HepG2 (cell line): Measurements from ENCODE around the gene NUTF2. TPM values are rescaled to one million over a fixed set of nuclear protein-coding genes. Genes with fewer than 3 reads are reported as not detected.

Experiments used
- DRAP1 ChIP-seq: IDR thresholded peaks from 2 replicates; pipeline ENCODE4 v1.6.1; 2016; ENCODE audit warnings: missing genetic modification reagents, missing compliant biosample characterization
- ERF ChIP-seq: IDR thresholded peaks from 2 replicates; pipeline ENCODE4 v1.6.1; 2018; ENCODE audit warnings: missing biosample characterization, missing genetic modification reagents
- FLYWCH1 ChIP-seq: sonication (generic); formaldehyde crosslinking; IDR thresholded peaks from 2 replicates; pipeline ENCODE4 v1.8.1; 2023; ENCODE audit warnings: mild to moderate bottlenecking, missing genetic modification reagents
- HCFC1 ChIP-seq: fragments of 150-350 bp; IDR thresholded peaks from 2 replicates; pipeline ENCODE4 v1.6.1; 2014; ENCODE audit warnings: low read depth, low read length
- HMG20A ChIP-seq: IDR thresholded peaks from 2 replicates; pipeline ENCODE4 v1.6.1; 2016; ENCODE audit warnings: borderline replicate concordance
- MIER2 ChIP-seq: IDR thresholded peaks from 2 replicates; pipeline ENCODE4 v1.6.1; 2016; ENCODE audit warnings: missing biosample characterization, missing genetic modification reagents
- NPAS2 ChIP-seq: sonication (generic); formaldehyde crosslinking; IDR thresholded peaks from 2 replicates; pipeline ENCODE4 v1.8.0; 2022; ENCODE audit warnings: mild to moderate bottlenecking, missing genetic modification reagents, borderline replicate concordance
- RFX3 ChIP-seq: IDR thresholded peaks from 2 replicates; pipeline ENCODE4 v1.6.1; 2016; ENCODE audit warnings: missing biosample characterization, missing genetic modification reagents
- SMAD1 ChIP-seq: sonication (generic); formaldehyde crosslinking; IDR thresholded peaks from 2 replicates; pipeline ENCODE4 v1.4.0; 2020; ENCODE audit warnings: missing genetic modification reagents, low read depth, mild to moderate bottlenecking, borderline replicate concordance
- SMARCE1 ChIP-seq: fragments of 450-650 bp; IDR thresholded peaks from 2 replicates; pipeline ENCODE4 v1.6.1; 2017; ENCODE audit warnings: borderline replicate concordance
- SNRNP70 ChIP-seq: fragments of 200-400 bp; formaldehyde crosslinking; IDR thresholded peaks from 2 replicates; pipeline ENCODE4 v1.6.1; 2017; ENCODE audit warnings: mild to moderate bottlenecking, low read depth, low read length, moderate library complexity
- SRF ChIP-seq: IDR thresholded peaks from 2 replicates; pipeline ENCODE4 v1.6.1; 2011; ENCODE audit warnings: mild to moderate bottlenecking, low read depth, low read length, moderate library complexity
- SSRP1 ChIP-seq: IDR thresholded peaks from 2 replicates; pipeline ENCODE4 v1.6.1; 2016; ENCODE audit warnings: control low read depth
- ZFP37 ChIP-seq: sonication (generic); formaldehyde crosslinking; IDR thresholded peaks from 2 replicates; pipeline ENCODE4 v1.4.0; 2020; ENCODE audit warnings: missing genetic modification reagents, borderline replicate concordance
- ZNF121 ChIP-seq: sonication (generic); formaldehyde crosslinking; IDR thresholded peaks from 2 replicates; pipeline ENCODE4 v1.5.0; 2020; ENCODE audit warnings: mild to moderate bottlenecking, missing genetic modification reagents
- ZNF205 ChIP-seq: IDR thresholded peaks from 2 replicates; pipeline ENCODE4 v1.6.1; 2018; ENCODE audit warnings: missing biosample characterization, missing genetic modification reagents
- ZNF550 ChIP-seq: sonication (generic); formaldehyde crosslinking; IDR thresholded peaks from 2 replicates; pipeline ENCODE4 v1.4.0; 2020; ENCODE audit warnings: mild to moderate bottlenecking, missing genetic modification reagents, borderline replicate concordance
- ZNF749 ChIP-seq: sonication (generic); formaldehyde crosslinking; IDR thresholded peaks from 2 replicates; pipeline ENCODE4 v1.8.0; 2022; ENCODE audit warnings: mild to moderate bottlenecking, missing genetic modification reagents, moderate library complexity, borderline replicate concordance
- polyA plus RNA-seq, 8 experiments: library from polyadenylated mRNA; depleted of rRNA in 3 of 8; stranded (reverse) in 7 of 8; unstranded in 1 of 8; fragments of >200 nt; fragmentation: Illumina TruSeq in 4 of 8; extraction: Trizol in 4 of 8; gene quantifications; 2 replicates each; pipeline versions ENCODE4 v1.2.1 to v1.2.3, GENCODE V29; 2011 to 2016; ENCODE audit warnings: low read depth in 4 of 8, missing spikeins in 1 of 8, mixed read lengths in 1 of 8; ENCODE audit not compliant: insufficient read depth in 1 of 8
- total RNA-seq, 5 experiments: library from RNA; depleted of rRNA; stranded (reverse); fragments of >200 nt; fragmentation: Illumina TruSeq; extraction: Trizol; gene quantifications; 2 replicates each; pipeline ENCODE4 v1.2.3, GENCODE V29; 2016; ENCODE audit warnings: low read depth in 1 of 5
- TF ChIP-seq, protein P1 (sequence below): sonication (generic); formaldehyde crosslinking; IDR thresholded peaks from 2 replicates; pipeline ENCODE4 v1.4.0; 2020; ENCODE audit warnings: mild to moderate bottlenecking, missing genetic modification reagents
- TF ChIP-seq, protein P2 (sequence below): sonication (generic); formaldehyde crosslinking; IDR thresholded peaks from 2 replicates; pipeline ENCODE4 v1.4.0; 2020; ENCODE audit warnings: missing genetic modification reagents
- TF ChIP-seq, protein P3 (sequence below): sonication (generic); formaldehyde crosslinking; IDR thresholded peaks from 2 replicates; pipeline ENCODE4 v1.4.0; 2020; ENCODE audit warnings: missing genetic modification reagents
- TF ChIP-seq, protein P4 (sequence below): sonication (generic); formaldehyde crosslinking; IDR thresholded peaks from 2 replicates; pipeline ENCODE4 v1.5.0; 2020; ENCODE audit warnings: missing genetic modification reagents
- TF ChIP-seq, protein P5 (sequence below): sonication (generic); formaldehyde crosslinking; IDR thresholded peaks from 2 replicates; pipeline ENCODE4 v1.5.0; 2020; ENCODE audit warnings: missing genetic modification reagents, mild to moderate bottlenecking, borderline replicate concordance

Gene NUTF2
- total and polyA plus RNA-seq, 2 of the 13 experiments (the other 11 are each of a cell fraction or from before 2014, with no cell fraction given): 168 to 214 TPM

- TF ChIP-seq, protein P1, sequence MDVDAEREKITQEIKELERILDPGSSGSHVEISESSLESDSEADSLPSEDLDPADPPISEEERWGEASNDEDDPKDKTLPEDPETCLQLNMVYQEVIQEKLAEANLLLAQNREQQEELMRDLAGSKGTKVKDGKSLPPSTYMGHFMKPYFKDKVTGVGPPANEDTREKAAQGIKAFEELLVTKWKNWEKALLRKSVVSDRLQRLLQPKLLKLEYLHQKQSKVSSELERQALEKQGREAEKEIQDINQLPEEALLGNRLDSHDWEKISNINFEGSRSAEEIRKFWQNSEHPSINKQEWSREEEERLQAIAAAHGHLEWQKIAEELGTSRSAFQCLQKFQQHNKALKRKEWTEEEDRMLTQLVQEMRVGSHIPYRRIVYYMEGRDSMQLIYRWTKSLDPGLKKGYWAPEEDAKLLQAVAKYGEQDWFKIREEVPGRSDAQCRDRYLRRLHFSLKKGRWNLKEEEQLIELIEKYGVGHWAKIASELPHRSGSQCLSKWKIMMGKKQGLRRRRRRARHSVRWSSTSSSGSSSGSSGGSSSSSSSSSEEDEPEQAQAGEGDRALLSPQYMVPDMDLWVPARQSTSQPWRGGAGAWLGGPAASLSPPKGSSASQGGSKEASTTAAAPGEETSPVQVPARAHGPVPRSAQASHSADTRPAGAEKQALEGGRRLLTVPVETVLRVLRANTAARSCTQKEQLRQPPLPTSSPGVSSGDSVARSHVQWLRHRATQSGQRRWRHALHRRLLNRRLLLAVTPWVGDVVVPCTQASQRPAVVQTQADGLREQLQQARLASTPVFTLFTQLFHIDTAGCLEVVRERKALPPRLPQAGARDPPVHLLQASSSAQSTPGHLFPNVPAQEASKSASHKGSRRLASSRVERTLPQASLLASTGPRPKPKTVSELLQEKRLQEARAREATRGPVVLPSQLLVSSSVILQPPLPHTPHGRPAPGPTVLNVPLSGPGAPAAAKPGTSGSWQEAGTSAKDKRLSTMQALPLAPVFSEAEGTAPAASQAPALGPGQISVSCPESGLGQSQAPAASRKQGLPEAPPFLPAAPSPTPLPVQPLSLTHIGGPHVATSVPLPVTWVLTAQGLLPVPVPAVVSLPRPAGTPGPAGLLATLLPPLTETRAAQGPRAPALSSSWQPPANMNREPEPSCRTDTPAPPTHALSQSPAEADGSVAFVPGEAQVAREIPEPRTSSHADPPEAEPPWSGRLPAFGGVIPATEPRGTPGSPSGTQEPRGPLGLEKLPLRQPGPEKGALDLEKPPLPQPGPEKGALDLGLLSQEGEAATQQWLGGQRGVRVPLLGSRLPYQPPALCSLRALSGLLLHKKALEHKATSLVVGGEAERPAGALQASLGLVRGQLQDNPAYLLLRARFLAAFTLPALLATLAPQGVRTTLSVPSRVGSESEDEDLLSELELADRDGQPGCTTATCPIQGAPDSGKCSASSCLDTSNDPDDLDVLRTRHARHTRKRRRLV: no peak
- TF ChIP-seq ZNF749 (no peak), HCFC1 (no peak), SMARCE1 (no peak), HMG20A (no peak), SRF (no peak), SSRP1 (CRISPR knock-in tag) (no peak), ERF (no peak; the same call in 1 of the 2 replicates), SNRNP70 (no peak), SMAD1 (no peak), ZFP37 (CRISPR knock-in tag) (peak; percentile 40; the same call in 1 of the 2 replicates), NPAS2 (CRISPR knock-in tag) (no peak), DRAP1 (CRISPR knock-in tag) (no peak), ZNF550 (CRISPR knock-in tag) (no peak), FLYWCH1 (CRISPR knock-in tag) (no peak), ZNF205 (CRISPR knock-in tag) (no peak), ZNF121 (CRISPR knock-in tag) (no peak), MIER2 (CRISPR knock-in tag) (no peak), RFX3 (CRISPR knock-in tag) (no peak)
- TF ChIP-seq, protein P2, sequence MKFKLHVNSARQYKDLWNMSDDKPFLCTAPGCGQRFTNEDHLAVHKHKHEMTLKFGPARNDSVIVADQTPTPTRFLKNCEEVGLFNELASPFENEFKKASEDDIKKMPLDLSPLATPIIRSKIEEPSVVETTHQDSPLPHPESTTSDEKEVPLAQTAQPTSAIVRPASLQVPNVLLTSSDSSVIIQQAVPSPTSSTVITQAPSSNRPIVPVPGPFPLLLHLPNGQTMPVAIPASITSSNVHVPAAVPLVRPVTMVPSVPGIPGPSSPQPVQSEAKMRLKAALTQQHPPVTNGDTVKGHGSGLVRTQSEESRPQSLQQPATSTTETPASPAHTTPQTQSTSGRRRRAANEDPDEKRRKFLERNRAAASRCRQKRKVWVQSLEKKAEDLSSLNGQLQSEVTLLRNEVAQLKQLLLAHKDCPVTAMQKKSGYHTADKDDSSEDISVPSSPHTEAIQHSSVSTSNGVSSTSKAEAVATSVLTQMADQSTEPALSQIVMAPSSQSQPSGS: no peak
- TF ChIP-seq, protein P3, sequence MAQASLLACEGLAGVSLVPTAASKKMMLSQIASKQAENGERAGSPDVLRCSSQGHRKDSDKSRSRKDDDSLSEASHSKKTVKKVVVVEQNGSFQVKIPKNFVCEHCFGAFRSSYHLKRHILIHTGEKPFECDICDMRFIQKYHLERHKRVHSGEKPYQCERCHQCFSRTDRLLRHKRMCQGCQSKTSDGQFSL: no peak
- TF ChIP-seq, protein P4, sequence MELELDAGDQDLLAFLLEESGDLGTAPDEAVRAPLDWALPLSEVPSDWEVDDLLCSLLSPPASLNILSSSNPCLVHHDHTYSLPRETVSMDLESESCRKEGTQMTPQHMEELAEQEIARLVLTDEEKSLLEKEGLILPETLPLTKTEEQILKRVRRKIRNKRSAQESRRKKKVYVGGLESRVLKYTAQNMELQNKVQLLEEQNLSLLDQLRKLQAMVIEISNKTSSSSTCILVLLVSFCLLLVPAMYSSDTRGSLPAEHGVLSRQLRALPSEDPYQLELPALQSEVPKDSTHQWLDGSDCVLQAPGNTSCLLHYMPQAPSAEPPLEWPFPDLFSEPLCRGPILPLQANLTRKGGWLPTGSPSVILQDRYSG (CRISPR knock-in tag): no peak
- TF ChIP-seq, protein P5, sequence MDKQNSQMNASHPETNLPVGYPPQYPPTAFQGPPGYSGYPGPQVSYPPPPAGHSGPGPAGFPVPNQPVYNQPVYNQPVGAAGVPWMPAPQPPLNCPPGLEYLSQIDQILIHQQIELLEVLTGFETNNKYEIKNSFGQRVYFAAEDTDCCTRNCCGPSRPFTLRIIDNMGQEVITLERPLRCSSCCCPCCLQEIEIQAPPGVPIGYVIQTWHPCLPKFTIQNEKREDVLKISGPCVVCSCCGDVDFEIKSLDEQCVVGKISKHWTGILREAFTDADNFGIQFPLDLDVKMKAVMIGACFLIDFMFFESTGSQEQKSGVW (CRISPR knock-in tag): no peak
Observed at GRCh38 chr16:67805718-67806427, 40.9 kb upstream of the NUTF2 start (continued).
